Measurements from ENCODE around the gene RAET1E. TPM values are rescaled to one million over a fixed set of nuclear protein-coding genes. Genes with fewer than 3 reads are reported as not detected.

The RAET1E gene
- total and polyA plus RNA-seq, 9 of the 15 experiments (the other 6 are each of a cell fraction or from before 2014, with no cell fraction given): not detected

GRCh38 chr6:149872233-149872632, 25.7 kb downstream of the RAET1E start:
- no TSS peak for BruUV-seq (replicated peaks)
- CTCF ChIA-PET (ENCODE audit: low intra/inter-chr PET ratio): no interaction called here
- Histone ChIP-seq H3K4me3 (no peak overlapping the region), H3K36me3 (ENCODE audit: control insufficient read depth, insufficient read depth, low read length) (no peaks in the 10 kb centered on the region), H3K9me3 (replicated peaks; ENCODE audit: control insufficient read depth, insufficient read depth, low read depth, low read length) (no peaks in the 10 kb centered on the region), H3K79me2 (ENCODE audit: control insufficient read depth, insufficient read depth, low read length) (no peaks in the 10 kb centered on the region), H2AFZ (ENCODE audit: low read depth, low read length) (no peak overlapping the region), H3K9me1 (ENCODE audit: control insufficient read depth, insufficient read depth, low read length) (peaks cover 3% of the 10 kb centered on the region), H3K27me3 (ENCODE audit: control insufficient read depth in 2 of 2, insufficient read depth in 2 of 2, low read length in 2 of 2) (no peaks in the 10 kb centered on the region), H3K4me2 (ENCODE audit: insufficient read depth, low read length) (no peak overlapping the region), H3K27ac (ENCODE audit: extremely low read depth, low read depth, low read length) (no peak overlapping the region), H4K20me1 (replicated peaks; ENCODE audit: control insufficient read depth, insufficient read depth, low read length) (no peaks in the 10 kb centered on the region), H3K9ac (ENCODE audit: insufficient read depth in 1 of 2, low read depth in 2 of 2, low read length in 2 of 2) (no peak overlapping the region), H3K4me1 (replicated peaks in 1 of 2; ENCODE audit: control insufficient read depth in 2 of 2, insufficient read depth in 2 of 2, low read length in 2 of 2) (peaks cover 9 to 31% of the 10 kb centered on the region in 2 experiments; a peak in 4 of 5 replicates)
- ATAC-seq (no peak), DNase-seq (ENCODE audit: extremely low read depth in 1 of 4, low spot score in 3 of 4) (no peak), FAIRE-seq (no peak)
- peak in 1 of 2 experiments; percentile 39; a peak in 1 of 4 replicates for TF ChIP-seq KDM1A (IDR thresholded peaks at IDR 0.05)
- no peak for TF ChIP-seq ZNF282 (CRISPR knock-in tag; IDR thresholded peaks at IDR 0.05)
- TF ChIP-seq TRIM24 (IDR thresholded peaks at IDR 0.05): peak in 1 of 2 experiments; percentile 25; a peak in 1 of 4 replicates
- peak; percentile 76 for TF ChIP-seq RBM25 (IDR thresholded peaks at IDR 0.05; ENCODE audit: low read depth, low read length, severe bottlenecking)
- no peak for TF ChIP-seq NONO (IDR thresholded peaks at IDR 0.05; ENCODE audit: low read depth in 2 of 2, low read length in 1 of 2)
- TF ChIP-seq SMARCA5 (IDR thresholded peaks at IDR 0.05): peak; percentile 40; the same call in 1 of the 2 replicates
- TF ChIP-seq HDAC2 (IDR thresholded peaks at IDR 0.05): peak; percentile 43; the same call in 1 of the 2 replicates
- TF ChIP-seq YY1 (IDR thresholded peaks at IDR 0.05; ENCODE audit: borderline replicate concordance in 1 of 3, control insufficient read depth in 1 of 3, extremely low read depth in 1 of 3, insufficient read depth in 3 of 3, insufficient read length in 1 of 3, insufficient replicate concordance in 2 of 3, low read depth in 1 of 3, low read length in 2 of 3): no peak
- peak; percentile 81; the same call in 1 of the 2 replicates for TF ChIP-seq TRIM28 (IDR thresholded peaks at IDR 0.05)
- TF ChIP-seq HNRNPH1 (optimal IDR thresholded peaks at IDR 0.05; ENCODE audit: low read depth, low read length): no peak
- TF ChIP-seq BCOR (IDR thresholded peaks at IDR 0.05): peak; percentile 83
- WGBS (ENCODE audit: insufficient coverage, low coverage, missing lambda C conversion rate): 9% methylated on average over 1 of the region's 1 CpG
- POLR2A ChIA-PET: no interaction called here
- intact Hi-C loops (cut with micrococcal nuclease) (no loop called here), in situ Hi-C loops (cut with MboI) (no loop called here)

Data from K562 (cell line).